Iris pigment epithelial cell (primary cell): ENCODE measurements around the gene KREMEN2.

ENCODE experiments used
- DNase-seq: peaks from one replicate; pipeline ENCODE4 v3.0.0-alpha.2; 2011; ENCODE audit warnings: low read depth

Gene KREMEN2

DNA sequence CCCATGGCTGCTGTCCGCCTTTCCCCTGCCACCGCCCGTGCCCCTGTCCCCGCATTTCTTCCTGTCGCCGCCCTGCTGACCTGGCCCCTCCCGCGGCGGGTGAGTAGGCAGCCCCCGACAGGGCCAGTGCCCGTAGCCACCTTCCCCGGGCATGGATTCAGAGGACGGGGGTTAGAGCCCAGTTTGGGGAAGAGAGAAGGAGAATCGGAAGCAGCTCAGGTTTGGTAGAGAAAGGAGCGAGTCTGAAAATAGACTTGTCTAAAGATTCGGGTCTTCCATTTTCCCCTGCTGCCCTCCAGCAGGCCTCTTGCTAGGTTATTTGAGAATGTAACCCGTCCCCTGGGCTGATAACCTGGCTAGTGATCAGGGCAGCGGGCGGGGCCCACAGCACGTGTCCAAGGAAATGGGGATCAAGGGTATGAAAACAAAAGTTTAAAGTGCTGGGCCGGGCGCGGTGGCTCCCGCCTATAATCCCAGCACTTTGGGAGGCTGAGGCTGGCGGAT, 40.8 kb downstream of the KREMEN2 start:
- no peak for DNase-seq

GRCh38 chr16:3007059-3007956, 43.2 kb downstream of the KREMEN2 start:
- DNase-seq, result no peak

DNA sequence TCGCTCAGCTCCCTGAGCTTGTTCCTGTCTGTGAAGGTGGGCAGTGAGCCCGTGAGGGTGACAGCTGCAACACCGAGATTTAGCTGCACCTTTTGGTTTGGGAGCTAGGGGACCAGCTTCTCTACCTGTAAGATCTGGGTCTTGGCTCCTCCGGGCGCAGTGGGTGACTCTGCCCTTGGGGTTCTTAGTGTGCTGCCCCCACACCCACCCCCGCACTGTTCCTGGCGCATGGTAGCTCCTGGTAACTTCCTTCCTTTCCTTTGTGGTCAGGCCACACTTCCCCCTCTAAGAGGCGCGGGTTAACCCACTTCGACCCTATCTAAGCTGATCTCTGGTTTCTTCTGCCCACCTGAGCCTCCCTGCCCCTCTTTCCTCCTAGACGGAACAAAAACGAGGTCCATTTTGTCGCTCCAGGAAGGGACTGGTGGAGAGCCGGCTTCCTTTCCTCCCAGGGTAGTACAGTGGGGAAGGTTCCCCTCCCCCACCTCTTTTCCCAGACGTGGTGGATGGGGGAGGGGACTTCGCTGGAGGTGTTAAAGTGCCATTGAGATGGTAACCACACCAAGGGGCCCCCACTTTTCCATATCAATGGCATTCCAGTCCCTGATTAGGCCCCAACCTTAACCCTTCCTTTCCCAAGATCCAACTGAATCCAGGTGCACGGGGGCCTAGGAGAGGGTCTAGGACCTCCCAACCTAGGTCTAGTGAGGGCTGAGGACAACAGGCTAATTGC, 44.0 kb downstream of the KREMEN2 start:
- DNase-seq, result no peak

GRCh38 chr16:3008690-3009037, 44.6 kb downstream of the KREMEN2 start:
- no peak for DNase-seq

DNA sequence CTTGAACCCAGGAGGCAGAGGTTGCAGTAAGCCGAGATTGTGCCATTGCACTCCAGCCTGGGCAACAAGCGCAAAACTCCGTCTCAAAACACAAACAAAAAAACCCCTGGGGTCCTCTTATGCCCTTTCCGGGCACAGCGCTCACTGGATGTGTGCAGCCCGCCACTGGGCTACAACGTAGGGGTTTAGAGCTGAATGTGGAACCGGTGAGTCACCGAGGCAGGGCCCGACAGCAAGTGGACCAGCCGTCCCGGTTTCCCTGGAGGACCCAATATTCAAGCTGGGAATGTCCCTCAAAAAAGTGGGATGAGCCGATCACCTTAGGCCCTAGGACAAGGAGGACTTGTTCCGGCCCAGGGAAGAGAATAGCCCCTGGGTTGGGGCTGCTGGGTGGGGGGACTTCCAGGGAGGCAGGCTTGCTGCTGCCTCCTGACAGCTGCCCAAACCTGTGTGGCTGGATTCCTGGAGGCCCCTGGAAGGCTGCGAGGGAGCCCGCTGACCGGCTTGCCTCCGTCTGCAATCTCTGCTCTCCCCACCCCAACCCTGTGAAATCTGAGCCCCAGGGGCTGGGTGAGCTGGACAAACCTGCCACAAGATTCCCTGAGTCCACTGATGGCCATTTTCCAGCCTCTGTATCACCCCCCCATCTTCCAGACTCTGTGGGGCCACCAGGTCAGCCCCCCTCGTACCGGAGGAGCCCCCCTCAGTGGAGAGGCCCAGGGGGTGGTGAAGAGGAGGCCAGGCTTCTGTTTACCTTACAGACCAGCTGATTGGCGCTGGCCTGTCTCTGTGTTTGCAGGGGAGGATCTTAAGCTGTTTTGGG, 45.7 kb downstream of the KREMEN2 start:
- peak; percentile 27 for DNase-seq

- DNase-seq, result no peak
Measured at GRCh38 chr16:3010510-3010909, 46.4 kb downstream of the KREMEN2 start.

- no peak for DNase-seq
Measured at GRCh38 chr16:3012246-3012645, 48.2 kb downstream of the KREMEN2 start.

GRCh38 chr16:3012828-3013420, 48.8 kb downstream of the KREMEN2 start, which contains the start of gene CLDN9:
Gene CLDN9 (plus strand): TSS chr16:3012923. CDS start chr16:3013363, 440 bp downstream.
- DNase-seq, result no peak

DNA sequence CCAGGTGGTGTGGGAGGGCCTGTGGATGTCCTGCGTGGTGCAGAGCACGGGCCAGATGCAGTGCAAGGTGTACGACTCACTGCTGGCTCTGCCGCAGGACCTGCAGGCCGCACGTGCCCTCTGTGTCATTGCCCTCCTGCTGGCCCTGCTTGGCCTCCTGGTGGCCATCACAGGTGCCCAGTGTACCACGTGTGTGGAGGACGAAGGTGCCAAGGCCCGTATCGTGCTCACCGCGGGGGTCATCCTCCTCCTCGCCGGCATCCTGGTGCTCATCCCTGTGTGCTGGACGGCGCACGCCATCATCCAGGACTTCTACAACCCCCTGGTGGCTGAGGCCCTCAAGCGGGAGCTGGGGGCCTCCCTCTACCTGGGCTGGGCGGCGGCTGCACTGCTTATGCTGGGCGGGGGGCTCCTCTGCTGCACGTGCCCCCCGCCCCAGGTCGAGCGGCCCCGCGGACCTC, 49.4 kb downstream of the KREMEN2 start:
- no peak for DNase-seq

GRCh38 chr16:3013998-3014690, 50.1 kb downstream of the KREMEN2 start:
- no peak for DNase-seq

- no peak for DNase-seq
Measured at GRCh38 chr16:3014971-3015370, 50.9 kb downstream of the KREMEN2 start.

- no peak for DNase-seq
Measured at GRCh38 chr16:3015865-3016521, 51.9 kb downstream of the KREMEN2 start.

DNA sequence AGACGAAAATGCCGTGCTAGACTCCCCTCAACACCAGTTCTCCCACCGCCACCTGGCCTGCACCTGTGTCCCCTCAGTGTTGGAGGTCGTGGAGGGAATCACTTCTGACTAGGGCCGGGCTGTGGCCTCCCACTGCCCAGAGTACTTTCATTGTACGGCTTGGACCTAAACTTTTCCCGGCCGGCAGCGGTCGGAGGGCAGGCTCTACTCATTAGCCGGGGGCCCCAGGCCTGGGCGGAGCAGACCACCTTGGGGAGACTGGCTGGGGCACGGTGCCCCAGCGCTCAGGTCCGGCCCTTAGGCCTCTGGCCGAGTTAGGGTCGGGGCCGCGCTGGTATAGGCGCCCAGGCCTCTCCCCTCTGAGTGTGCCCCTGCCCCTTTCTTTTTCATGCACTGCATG, 53.3 kb downstream of the KREMEN2 start:
- no peak for DNase-seq
